Epithelial cell of proximal tubule (primary cell): ENCODE results near the gene FUCA1. TPM values are rescaled to one million over a fixed set of nuclear protein-coding genes. Genes with fewer than 3 reads are reported as not detected.
"Not testable (repeated sequence)": the region's sequence is repeated elsewhere in the genome, so short reads cannot be mapped to it uniquely, and the experiment has no call there.

ENCODE experiments used
- DNase-seq: peaks from one replicate; pipeline ENCODE4 v3.0.0-alpha.2; 2011; ENCODE audit warnings: low read depth
- H3K4me3 ChIP-seq: 2 replicates; pipeline ENCODE4 v1.5.1; 2011; ENCODE audit warnings: low read depth, mild to moderate bottlenecking, low read length
- CTCF ChIP-seq: conservative IDR thresholded peaks from 2 replicates; pipeline ENCODE4 v1.5.1; 2012; ENCODE audit warnings: low read depth, mild to moderate bottlenecking, low read length
- total RNA-seq: library from RNA; depleted of rRNA; stranded (reverse); fragments of >200 nt; gene quantifications from 2 replicates; pipeline ENCODE4 v1.2.3, GENCODE V29; 2015

The FUCA1 gene
- total RNA-seq, 1 donor from 2014 or later, result 31.9 TPM

- no peak overlapping the region for H3K4me3 ChIP-seq
- peak; percentile 91 for TF ChIP-seq CTCF
- DNase-seq, result peak; percentile 26
These were observed 58.3 kb downstream of the FUCA1 start for GRCh38 chr1:23809751-23810171.

- H3K4me3 ChIP-seq, result no peak overlapping the region
- DNase-seq, result no peak
- TF ChIP-seq CTCF, result no peak
These were observed 60.6 kb downstream of the FUCA1 start for GRCh38 chr1:23807453-23807852.

- no peak for DNase-seq
- no peak for TF ChIP-seq CTCF
- H3K4me3 ChIP-seq, result no peak overlapping the region
These were observed 61.8 kb downstream of the FUCA1 start for GRCh38 chr1:23806280-23806679.

GRCh38 chr1:23805025-23805424, 63.1 kb downstream of the FUCA1 start:
- no peak overlapping the region for H3K4me3 ChIP-seq
- no peak for TF ChIP-seq CTCF
- no peak for DNase-seq

- no peak for TF ChIP-seq CTCF
- H3K4me3 ChIP-seq, result no peak overlapping the region
- no peak for DNase-seq
These were observed 63.8 kb downstream of the FUCA1 start for GRCh38 chr1:23804183-23804835.

GRCh38 chr1:23803674-23804073, 64.4 kb downstream of the FUCA1 start:
- TF ChIP-seq CTCF, result no peak
- no peak for DNase-seq
- H3K4me3 ChIP-seq, result no peak overlapping the region

- not testable (repeated sequence) for DNase-seq, H3K4me3 ChIP-seq
These were observed 65.2 kb downstream of the FUCA1 start for GRCh38 chr1:23802809-23803342.
